ENCODE data around the gene SYNJ2. TPM values are rescaled to one million over a fixed set of nuclear protein-coding genes. Genes with fewer than 3 reads are reported as not detected.

SYNJ2 gene
- total RNA-seq, 1 experiment from 2014 or later, result 45.0 TPM

- DNase-seq, result no peak
These were observed 62.2 kb downstream of the SYNJ2 start for GRCh38 chr6:158043586-158044524.

DNA sequence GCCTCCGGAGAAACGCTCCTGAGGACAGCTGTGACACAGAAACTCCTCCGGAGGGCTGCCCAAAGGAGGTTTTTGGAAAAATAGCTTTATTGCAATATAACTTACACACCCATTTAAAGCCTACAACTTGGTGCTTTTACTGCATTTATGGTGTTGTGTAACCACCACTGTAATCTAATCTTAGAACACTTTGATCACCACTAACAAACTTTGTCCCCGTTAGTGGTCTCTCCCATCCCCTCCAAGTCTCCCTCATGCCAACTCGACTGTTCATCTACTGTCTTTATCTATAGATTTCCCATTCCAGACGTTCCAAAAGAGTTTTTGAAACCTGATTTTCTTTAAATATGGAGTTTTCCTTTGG lies 62.8 kb downstream of the SYNJ2 start:
- intact Hi-C loops (cut with micrococcal nuclease; ENCODE audit: unreplicated experiment), result no loop called here
- H3K27me3 ChIP-seq (replicated peaks; ENCODE audit: control insufficient read depth, insufficient read depth, low read length), result no peaks in the 10 kb centered on the region
- H3K4me3 Mint-ChIP-seq (ENCODE audit: unreplicated experiment), result no peak overlapping the region
- H3K9me3 Mint-ChIP-seq (ENCODE audit: unreplicated experiment), result no peaks in the 10 kb centered on the region
- H3K27ac Mint-ChIP-seq (ENCODE audit: unreplicated experiment), result peak overlapping the region; percentile 82
- no peaks in the 10 kb centered on the region for H3K9me3 ChIP-seq
- no peak overlapping the region for H3K4me3 ChIP-seq (ENCODE audit: low read depth, low read length)
- H3K4me1 ChIP-seq, result peaks cover 75% of the 10 kb centered on the region
- no peaks in the 10 kb centered on the region for H3K27me3 Mint-ChIP-seq (ENCODE audit: insufficient read depth, unreplicated experiment)
- POLR2A ChIA-PET, result no interaction called here
- no TSS peak for BruUV-seq (replicated peaks)
- TF ChIP-seq, protein P1, sequence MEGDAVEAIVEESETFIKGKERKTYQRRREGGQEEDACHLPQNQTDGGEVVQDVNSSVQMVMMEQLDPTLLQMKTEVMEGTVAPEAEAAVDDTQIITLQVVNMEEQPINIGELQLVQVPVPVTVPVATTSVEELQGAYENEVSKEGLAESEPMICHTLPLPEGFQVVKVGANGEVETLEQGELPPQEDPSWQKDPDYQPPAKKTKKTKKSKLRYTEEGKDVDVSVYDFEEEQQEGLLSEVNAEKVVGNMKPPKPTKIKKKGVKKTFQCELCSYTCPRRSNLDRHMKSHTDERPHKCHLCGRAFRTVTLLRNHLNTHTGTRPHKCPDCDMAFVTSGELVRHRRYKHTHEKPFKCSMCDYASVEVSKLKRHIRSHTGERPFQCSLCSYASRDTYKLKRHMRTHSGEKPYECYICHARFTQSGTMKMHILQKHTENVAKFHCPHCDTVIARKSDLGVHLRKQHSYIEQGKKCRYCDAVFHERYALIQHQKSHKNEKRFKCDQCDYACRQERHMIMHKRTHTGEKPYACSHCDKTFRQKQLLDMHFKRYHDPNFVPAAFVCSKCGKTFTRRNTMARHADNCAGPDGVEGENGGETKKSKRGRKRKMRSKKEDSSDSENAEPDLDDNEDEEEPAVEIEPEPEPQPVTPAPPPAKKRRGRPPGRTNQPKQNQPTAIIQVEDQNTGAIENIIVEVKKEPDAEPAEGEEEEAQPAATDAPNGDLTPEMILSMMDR (IDR thresholded peaks at IDR 0.05; ENCODE audit: insufficient read depth in 1 of 2, low read depth in 1 of 2, low read length in 1 of 2, severe bottlenecking in 1 of 2, unreplicated experiment in 1 of 2), result no peak
- H3K36me3 Mint-ChIP-seq (ENCODE audit: insufficient read depth, unreplicated experiment), result peaks cover 46% of the 10 kb centered on the region
- CTCF ChIA-PET, result interaction anchor here (0.6 to 1.0 kb wide), 2 partner anchors 63 to 1280 kb away, joined by 3 to 7 read pairs; partner anchors contain the start of gene SYNJ2
- peaks cover 47% of the 10 kb centered on the region for H3K4me1 Mint-ChIP-seq (ENCODE audit: low read depth, unreplicated experiment)
- DNase-seq, result no peak
- H3K36me3 ChIP-seq (ENCODE audit: control insufficient read depth, insufficient read depth, low read length), result 0 out of 2 replicates have a peak, but pooled peaks cover 1% of the 10 kb centered on the region

More at GRCh38 chr6:158043586-158044524, 62.2 kb downstream of the SYNJ2 start:
- Histone ChIP-seq H3K36me3 (ENCODE audit: control insufficient read depth, insufficient read depth, low read length) (0 out of 2 replicates have a peak, but pooled peaks cover 1% of the 10 kb centered on the region), H3K4me3 (ENCODE audit: low read depth, low read length) (no peak overlapping the region), H3K4me1 (peaks cover 76% of the 10 kb centered on the region), H3K27me3 (replicated peaks; ENCODE audit: control insufficient read depth, insufficient read depth, low read length) (no peaks in the 10 kb centered on the region), H3K9me3 (no peaks in the 10 kb centered on the region)
- BruUV-seq (replicated peaks), result no TSS peak
- peaks cover 52% of the 10 kb centered on the region for H3K4me1 Mint-ChIP-seq (ENCODE audit: low read depth, unreplicated experiment)
- TF ChIP-seq, protein P1 (IDR thresholded peaks at IDR 0.05; ENCODE audit: insufficient read depth in 1 of 2, low read depth in 1 of 2, low read length in 1 of 2, severe bottlenecking in 1 of 2, unreplicated experiment in 1 of 2), result no peak
- H3K27ac Mint-ChIP-seq (ENCODE audit: unreplicated experiment), result peak overlapping the region; percentile 82
- ChIA-PET POLR2A (no interaction called here), CTCF (interaction anchor here (0.6 to 1.0 kb wide), 3 partner anchors 62 to 1280 kb away, joined by 3 to 7 read pairs (median 3); partner anchors contain the start of gene SYNJ2)
- H3K4me3 Mint-ChIP-seq (ENCODE audit: unreplicated experiment), result no peak overlapping the region
- H3K9me3 Mint-ChIP-seq (ENCODE audit: unreplicated experiment), result no peaks in the 10 kb centered on the region
- H3K27me3 Mint-ChIP-seq (ENCODE audit: insufficient read depth, unreplicated experiment), result no peaks in the 10 kb centered on the region
- H3K36me3 Mint-ChIP-seq (ENCODE audit: insufficient read depth, unreplicated experiment), result peaks cover 52% of the 10 kb centered on the region
- intact Hi-C loops (cut with micrococcal nuclease; ENCODE audit: unreplicated experiment), result no loop called here

DNA sequence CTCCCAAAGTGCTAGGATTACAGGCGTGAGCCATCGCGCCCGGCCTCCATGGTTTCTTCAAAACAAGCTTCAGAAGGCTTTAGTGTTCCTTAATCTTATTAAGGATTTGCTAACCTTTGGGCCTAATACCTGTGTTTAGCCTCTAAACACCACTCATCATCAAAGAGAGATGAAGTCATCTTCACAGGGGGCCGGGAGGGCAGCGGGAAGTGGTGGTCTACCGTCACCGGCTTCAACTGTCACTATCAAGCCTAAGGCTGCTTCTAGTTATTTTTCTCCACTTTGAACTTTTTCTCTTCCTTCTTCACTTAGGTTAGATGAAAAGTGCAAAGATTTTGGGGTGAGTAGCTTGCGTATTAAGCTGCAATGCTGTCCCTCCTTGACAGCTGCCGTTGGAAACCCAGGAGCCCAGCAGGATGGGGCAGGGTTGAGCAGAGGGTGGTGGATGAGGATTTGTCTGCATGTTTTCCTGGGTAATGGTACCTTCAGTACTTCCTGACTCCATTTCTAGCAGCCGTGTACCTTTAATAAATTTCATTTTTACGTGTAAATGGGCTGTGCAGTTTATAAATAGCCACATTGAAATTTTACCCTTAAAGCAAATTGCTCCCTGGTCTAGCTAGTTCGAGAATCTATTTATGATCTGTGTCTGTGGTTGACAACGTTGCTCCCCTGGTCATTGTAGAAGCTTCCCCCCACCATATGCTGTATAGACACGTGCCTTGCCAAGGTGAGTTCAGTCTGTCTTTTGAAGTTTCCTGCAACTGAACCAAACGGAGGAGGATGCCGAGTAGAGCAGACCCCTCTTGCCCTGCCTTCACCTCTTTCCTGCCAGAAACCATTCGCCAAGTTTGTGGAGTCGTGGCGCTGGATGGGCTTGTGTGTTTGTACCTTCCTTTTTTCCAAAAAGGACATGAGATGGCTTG lies 64.8 kb downstream of the SYNJ2 start:
- no peaks in the 10 kb centered on the region for H3K9me3 ChIP-seq
- peaks cover 54% of the 10 kb centered on the region for H3K36me3 Mint-ChIP-seq (ENCODE audit: insufficient read depth, unreplicated experiment)
- no peak overlapping the region for H3K4me3 Mint-ChIP-seq (ENCODE audit: unreplicated experiment)
- peaks cover 31% of the 10 kb centered on the region for H3K4me1 Mint-ChIP-seq (ENCODE audit: low read depth, unreplicated experiment)
- ChIA-PET POLR2A (no interaction called here), CTCF (no interaction called here)
- peaks cover 58% of the 10 kb centered on the region for H3K4me1 ChIP-seq
- H3K4me3 ChIP-seq (ENCODE audit: low read depth, low read length), result no peak overlapping the region
- no TSS peak for BruUV-seq (replicated peaks)
- H3K9me3 Mint-ChIP-seq (ENCODE audit: unreplicated experiment), result no peaks in the 10 kb centered on the region
- no peaks in the 10 kb centered on the region for H3K27me3 Mint-ChIP-seq (ENCODE audit: insufficient read depth, unreplicated experiment)
- peaks cover 1% of the 10 kb centered on the region; the same call in 1 of the 2 replicates for H3K36me3 ChIP-seq (ENCODE audit: control insufficient read depth, insufficient read depth, low read length)
- no peak for DNase-seq
- TF ChIP-seq, protein P1 (IDR thresholded peaks at IDR 0.05; ENCODE audit: insufficient read depth in 1 of 2, low read depth in 1 of 2, low read length in 1 of 2, severe bottlenecking in 1 of 2, unreplicated experiment in 1 of 2), result no peak
- intact Hi-C loops (cut with micrococcal nuclease; ENCODE audit: unreplicated experiment), result no loop called here
- no peaks in the 10 kb centered on the region for H3K27me3 ChIP-seq (replicated peaks; ENCODE audit: control insufficient read depth, insufficient read depth, low read length)
- H3K27ac Mint-ChIP-seq (ENCODE audit: unreplicated experiment), result peak overlapping the region; percentile 74
